Dermis microvascular lymphatic vessel endothelial cell (primary cell): ENCODE results near the gene MYO18B. TPM values are rescaled to one million over a fixed set of nuclear protein-coding genes. Genes with fewer than 3 reads are reported as not detected.
A peak's percentile ranks its signal among the peaks of the same experiment; 100 is the strongest.

Experiments
- DNase-seq, 2 donors: peaks; one replicate each; pipeline versions ENCODE4 v3.0.0 to v3.0.0-alpha.2; 2010; ENCODE audit warnings: low read depth in 2 of 2
- total RNA-seq: library from RNA; depleted of rRNA; stranded (reverse); fragments of >200 nt; gene quantifications from 2 replicates; pipeline ENCODE4 v1.2.1, GENCODE V29; 2014

MYO18B gene
- total RNA-seq, 1 donor from 2014 or later: under 0.01 TPM

DNA sequence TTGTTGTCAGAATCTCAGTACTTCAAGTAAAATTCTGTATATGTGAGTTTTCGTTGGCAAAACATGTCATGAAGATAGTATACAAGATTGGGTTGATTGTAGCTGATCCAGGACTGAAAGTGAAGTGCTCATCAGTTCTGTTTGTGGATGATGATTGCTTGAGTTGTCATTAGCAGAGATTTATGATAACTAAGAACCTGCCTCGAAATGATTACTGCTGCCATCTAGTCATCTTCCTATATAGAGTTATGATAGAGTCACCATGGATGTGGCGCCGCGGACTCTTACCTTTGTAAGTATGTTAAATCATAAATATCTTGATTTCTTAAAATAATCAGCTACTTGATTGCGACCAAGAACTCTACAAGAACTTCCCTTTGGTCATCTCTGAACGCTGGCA lies 27.9 kb upstream of the MYO18B start:
- DNase-seq: no peak

- no peak for DNase-seq
These were observed 27.2 kb upstream of the MYO18B start for GRCh38 chr22:25714739-25715138.

GRCh38 chr22:25716637-25717036 lies 25.4 kb upstream of the MYO18B start:
- DNase-seq: no peak

DNA sequence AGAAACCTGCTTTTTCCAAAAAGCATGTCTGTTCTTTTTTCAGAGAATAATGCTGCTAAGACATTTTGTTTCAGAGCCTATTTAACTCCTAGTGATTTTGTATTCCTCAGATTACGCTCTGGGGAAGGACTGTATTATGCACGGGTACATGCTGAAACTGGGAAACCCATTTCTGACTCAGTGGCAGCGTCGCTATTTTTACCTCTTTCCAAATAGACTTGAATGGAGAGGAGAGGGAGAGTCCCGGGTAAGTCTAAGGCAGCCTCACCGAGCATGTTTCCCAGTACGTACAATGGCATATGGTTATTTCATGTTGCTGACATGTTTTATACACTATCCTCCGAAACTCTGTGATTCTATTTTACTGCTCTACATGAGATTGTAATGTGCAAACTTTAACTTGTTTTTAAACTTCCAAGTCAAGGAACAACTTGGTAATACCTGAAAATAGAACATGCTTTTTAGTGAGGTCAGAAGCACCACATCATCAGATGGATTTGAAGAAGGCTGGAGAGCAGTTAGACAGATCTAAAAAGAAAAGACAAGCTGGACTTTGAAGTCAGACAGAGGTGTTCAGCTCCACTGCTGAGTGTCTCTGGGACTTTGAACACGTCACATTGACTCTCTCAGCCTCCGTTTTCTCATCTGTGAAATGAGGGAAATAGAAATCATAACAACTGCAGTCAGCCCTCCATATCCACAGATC lies 23.7 kb upstream of the MYO18B start:
- DNase-seq: no peak

GRCh38 chr22:25722223-25722622 lies 19.8 kb upstream of the MYO18B start:
- DNase-seq: no peak

DNA sequence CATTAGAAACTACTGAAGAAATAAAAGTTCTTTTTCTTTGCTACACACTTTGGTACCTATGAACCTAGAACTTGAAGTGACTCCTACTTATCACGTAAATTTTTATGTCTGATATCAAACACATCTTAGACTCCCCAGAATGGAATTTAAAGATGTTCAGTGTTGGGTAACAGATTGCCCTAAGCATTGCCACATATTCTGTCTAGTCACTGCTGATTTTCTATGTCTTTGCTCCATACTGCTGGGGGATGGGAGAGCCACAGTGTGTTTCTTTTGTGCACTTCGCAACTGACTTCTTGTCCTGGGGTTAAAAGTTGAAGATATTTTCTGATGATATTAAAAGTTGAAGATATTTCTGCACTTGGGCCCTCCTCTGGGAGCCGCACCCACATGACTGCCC lies 19.4 kb upstream of the MYO18B start:
- no peak for DNase-seq

DNA sequence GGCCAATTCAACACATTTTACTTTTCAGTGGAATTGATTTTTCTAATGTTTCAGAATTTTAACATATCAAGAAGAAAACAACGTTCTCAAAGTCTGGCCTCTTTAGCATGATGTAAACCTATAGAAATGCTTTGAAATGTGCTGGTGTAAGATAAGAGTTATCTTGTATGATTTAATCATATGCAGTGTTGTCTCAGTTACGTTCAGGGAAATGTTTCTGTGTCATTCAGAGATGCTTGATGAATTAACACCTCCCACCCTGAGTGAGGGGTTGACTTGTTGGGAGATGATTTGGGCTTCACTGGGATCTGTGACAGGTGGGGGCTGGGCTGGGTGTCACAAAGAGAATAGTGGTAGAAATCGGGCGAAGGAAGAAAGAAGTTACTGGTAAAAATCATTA lies 15.7 kb upstream of the MYO18B start:
- no peak for DNase-seq

- DNase-seq: no peak
These were observed 13.9 kb upstream of the MYO18B start for GRCh38 chr22:25728071-25728470.

- no peak for DNase-seq
These were observed 12.7 kb upstream of the MYO18B start for GRCh38 chr22:25729016-25729995.

DNA sequence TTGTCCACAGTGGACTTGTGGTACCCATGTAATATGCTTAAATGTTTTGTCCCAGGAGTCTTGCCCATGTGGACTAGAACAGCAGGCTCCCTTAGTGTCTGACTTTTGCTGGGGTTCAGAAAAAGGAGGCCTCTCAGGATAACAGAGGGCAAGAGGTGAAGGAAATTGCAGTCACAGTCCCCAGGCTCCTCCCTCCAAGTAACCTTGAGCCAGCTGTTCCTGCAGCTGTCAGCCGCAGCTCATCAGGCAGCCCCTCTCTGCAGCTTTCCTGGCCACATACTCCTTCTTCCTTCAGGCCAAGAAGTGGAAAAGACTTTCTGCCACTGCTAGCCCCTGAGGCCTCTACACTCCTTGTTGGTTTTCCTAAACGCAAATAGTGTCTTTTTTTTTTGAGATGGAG lies 6.3 kb upstream of the MYO18B start:
- no peak for DNase-seq

DNA sequence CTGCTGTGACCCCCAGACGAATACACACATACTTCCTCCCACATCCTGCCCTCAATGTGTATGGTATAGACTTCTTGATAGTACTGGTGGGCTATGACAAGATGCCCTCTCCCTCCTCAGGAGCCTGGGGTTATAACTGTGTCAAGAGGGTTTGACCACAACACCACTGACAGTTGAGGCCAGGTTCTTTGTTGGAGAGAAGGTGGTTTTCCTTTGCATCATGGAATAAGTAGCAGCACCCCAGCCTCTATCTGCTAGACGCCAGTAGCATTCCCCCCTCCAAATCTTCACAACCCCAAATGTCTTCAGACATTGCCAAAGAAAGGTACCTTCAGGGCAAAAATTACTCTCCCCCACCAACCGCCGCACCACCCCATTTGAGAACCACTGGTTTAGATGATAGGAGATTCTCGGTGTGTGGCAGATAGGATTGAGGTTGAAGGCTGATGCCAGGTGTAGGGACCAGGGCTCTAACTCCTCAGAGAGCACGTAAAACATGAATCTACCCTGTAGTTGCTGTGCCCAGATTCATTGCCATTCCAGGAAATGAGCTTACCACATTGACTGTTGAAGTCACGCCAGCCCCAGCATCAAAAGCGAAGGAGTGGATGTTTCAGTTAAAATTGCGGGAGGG lies 5.5 kb upstream of the MYO18B start:
- no peak for DNase-seq

GRCh38 chr22:25739659-25740344 lies 2.2 kb upstream of the MYO18B start:
- no peak for DNase-seq

DNA sequence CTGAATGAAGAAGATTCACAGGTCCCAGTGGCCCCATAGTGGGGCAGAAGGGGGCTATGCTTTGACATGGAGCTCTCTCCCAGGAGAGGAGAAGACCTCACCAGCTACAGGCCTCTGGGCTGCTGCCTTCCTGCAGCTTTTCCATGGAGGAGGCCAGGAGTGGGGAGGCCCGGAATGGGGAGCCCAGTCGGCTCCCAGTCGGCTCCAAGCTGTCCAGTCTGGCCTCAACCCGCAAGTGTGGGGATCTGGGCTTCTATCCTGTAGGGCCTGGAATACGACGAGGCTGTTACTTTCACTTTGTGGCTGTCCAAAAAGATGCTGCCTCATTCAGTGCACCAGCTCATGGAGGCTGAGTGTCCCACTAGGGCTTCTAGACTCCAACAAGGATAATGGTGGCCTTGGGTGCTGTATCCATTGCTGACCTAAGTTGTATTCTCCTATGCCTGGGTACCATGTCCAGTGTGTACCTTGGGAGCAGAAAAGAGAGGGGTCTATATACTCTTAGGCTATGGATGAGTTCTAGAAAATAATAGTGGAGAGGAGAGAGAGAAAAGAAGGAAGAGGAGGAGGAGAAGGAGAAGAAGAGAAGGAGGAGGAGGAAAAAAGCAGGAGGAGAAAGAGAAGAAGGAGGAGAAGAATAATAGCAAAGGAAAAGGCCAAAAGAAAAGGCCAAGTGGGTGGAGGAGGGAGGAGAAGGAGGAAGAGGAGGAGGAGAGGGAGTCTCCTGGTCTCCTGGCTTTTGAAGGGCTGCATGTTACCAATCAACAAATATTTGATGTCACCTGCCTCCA lies 1.1 kb downstream of the MYO18B start:
- no peak for DNase-seq

GRCh38 chr22:25744694-25745093 lies 2.7 kb downstream of the MYO18B start:
- DNase-seq: no peak

DNA sequence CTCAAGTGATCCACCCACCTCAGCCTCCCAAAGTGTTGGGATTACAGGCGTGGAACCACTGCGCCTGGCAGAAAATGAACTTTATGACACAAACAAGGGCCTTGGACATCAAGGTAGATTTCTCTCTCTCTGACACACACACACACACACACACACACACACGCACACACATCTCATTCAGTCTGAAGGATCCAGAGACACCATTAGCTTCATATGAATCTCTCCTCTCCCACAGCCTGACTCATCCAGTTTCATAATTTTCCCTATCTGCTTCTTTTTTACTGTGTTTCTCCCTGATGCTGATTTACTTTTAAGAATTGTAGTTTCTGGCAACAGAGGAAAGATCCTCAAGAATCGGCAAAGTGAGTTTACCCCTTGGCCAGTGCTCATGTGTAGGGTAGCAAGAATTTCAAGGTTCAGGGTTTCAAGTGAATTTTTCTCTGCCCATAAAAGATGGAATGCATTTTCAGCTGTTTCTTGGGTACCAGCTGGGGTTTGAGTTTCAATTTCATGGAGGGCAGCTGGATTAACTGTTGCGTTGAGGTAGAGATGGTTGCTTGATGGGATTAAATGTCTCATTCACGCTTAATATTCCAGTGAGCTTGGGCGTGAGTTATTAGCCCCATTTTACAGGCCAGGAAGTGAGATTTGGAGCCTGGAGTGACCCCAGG lies 3.5 kb downstream of the MYO18B start:
- DNase-seq: no peak

DNA sequence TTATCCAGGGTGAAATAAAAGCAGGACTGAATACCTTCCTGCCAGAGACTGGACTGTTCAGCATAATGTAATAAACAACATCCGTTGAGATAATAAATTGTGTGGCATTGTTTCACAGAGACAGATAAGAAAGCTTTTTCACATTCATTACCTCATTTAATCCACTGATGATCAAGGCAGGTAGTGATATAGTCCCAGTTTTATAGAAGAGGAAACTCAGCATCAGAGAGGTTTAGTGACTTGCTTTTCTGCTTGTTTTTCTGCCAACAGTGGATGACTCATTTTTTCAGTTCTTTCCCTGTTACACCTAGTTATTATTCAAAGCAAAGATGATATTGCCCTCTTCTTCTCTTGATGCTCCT lies 4.0 kb downstream of the MYO18B start:
- DNase-seq: peak in 1 of 2 donors; percentile 68

DNA sequence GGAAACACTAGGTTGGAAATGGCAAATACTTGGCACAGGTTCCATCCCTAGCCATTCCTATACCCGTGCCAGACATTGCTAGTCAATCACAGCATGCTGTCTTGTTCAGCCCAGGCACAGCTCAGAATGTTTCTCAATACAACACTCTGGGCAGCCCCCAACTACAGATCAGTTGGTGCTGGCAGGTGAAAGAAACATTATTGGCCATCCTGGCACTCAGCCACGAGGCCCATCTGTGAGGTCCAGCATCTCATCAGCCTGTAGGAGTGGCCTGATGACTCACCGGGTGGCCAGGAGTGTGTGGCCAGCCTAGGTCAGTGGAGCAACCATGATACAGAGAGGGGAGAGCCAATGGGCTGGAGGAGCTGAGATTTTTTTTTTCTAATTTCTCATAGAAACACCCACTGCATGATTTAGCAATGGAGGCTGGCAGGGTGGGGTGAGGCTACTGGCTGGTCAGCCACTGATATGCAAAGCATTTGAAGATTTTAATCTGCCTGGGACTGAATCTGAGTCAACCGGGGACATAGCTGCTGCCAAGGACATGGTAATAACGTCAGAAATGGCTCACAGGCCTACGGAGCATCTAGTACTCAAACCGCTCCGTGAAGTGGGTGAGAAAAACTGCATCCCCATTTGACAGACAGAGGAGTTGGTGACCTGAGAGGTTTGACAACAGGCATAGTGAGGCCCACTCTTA lies 5.4 kb downstream of the MYO18B start:
- DNase-seq: peak in 1 of 2 donors; percentile 90

DNA sequence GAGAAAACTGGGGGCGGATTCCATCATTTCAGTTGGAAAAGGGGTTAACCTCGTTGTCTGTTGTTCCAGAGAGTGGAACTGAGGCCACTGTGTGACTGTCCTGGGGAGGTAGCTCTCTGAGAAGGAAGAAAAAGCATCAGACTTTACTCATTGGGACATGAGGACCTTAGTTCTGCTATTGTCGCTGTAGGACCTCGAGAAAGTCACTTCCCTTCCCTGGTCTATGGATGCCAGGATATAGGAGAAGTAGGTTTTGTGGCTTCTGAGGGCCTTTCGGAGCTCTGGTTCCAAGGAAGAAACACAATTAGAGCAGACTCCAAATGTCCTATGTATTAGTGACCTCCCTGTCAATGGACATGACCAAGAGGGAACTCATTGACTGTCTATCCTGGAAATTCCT lies 6.2 kb downstream of the MYO18B start:
- no peak for DNase-seq

GRCh38 chr22:25748704-25749103 lies 6.7 kb downstream of the MYO18B start:
- no peak for DNase-seq
